ENCODE measurements around the gene RAP1A.

The RAP1A gene

GRCh38 chr1:111699268-111699667, 79.7 kb downstream of the RAP1A start:
- Histone ChIP-seq H3K27ac (ENCODE audit: low read depth, low read length) (no peak overlapping the region), H3K9ac (ENCODE audit: low read depth, low read length) (no peak overlapping the region), H3K4me3 (ENCODE audit: low read depth, low read length) (no peak overlapping the region), H3K36me3 (ENCODE audit: control insufficient read depth, insufficient read depth, low read length) (peaks cover 64% of the 10 kb centered on the region), H3K27me3 (ENCODE audit: control insufficient read depth, insufficient read depth, low read length) (no peaks in the 10 kb centered on the region), H3K9me3 (ENCODE audit: control insufficient read depth, insufficient read depth, low read length) (no peaks in the 10 kb centered on the region), H3K4me1 (ENCODE audit: control insufficient read depth, insufficient read depth, low read length) (no peaks in the 10 kb centered on the region)

- Histone ChIP-seq H3K27me3 (ENCODE audit: control insufficient read depth, insufficient read depth, low read length) (no peaks in the 10 kb centered on the region), H3K27ac (ENCODE audit: low read depth, low read length) (no peak overlapping the region), H3K4me1 (ENCODE audit: control insufficient read depth, insufficient read depth, low read length) (no peaks in the 10 kb centered on the region), H3K9ac (ENCODE audit: low read depth, low read length) (no peak overlapping the region), H3K36me3 (ENCODE audit: control insufficient read depth, insufficient read depth, low read length) (peaks cover 80% of the 10 kb centered on the region), H3K9me3 (ENCODE audit: control insufficient read depth, insufficient read depth, low read length) (no peaks in the 10 kb centered on the region), H3K4me3 (ENCODE audit: low read depth, low read length) (no peak overlapping the region)
Observed at GRCh38 chr1:111702504-111703050, 83.0 kb downstream of the RAP1A start.

GRCh38 chr1:111704240-111704639, 84.7 kb downstream of the RAP1A start:
- peaks cover 75% of the 10 kb centered on the region for H3K36me3 ChIP-seq (ENCODE audit: control insufficient read depth, insufficient read depth, low read length)
- H3K9ac ChIP-seq (ENCODE audit: low read depth, low read length): no peak overlapping the region
- H3K27ac ChIP-seq (ENCODE audit: low read depth, low read length): no peak overlapping the region
- H3K4me1 ChIP-seq (ENCODE audit: control insufficient read depth, insufficient read depth, low read length): no peaks in the 10 kb centered on the region
- no peaks in the 10 kb centered on the region for H3K27me3 ChIP-seq (ENCODE audit: control insufficient read depth, insufficient read depth, low read length)
- no peak overlapping the region for H3K4me3 ChIP-seq (ENCODE audit: low read depth, low read length)
- no peaks in the 10 kb centered on the region for H3K9me3 ChIP-seq (ENCODE audit: control insufficient read depth, insufficient read depth, low read length)

GRCh38 chr1:111704776-111705175, 85.2 kb downstream of the RAP1A start:
- Histone ChIP-seq H3K9ac (ENCODE audit: low read depth, low read length) (no peak overlapping the region), H3K36me3 (ENCODE audit: control insufficient read depth, insufficient read depth, low read length) (peaks cover 75% of the 10 kb centered on the region), H3K9me3 (ENCODE audit: control insufficient read depth, insufficient read depth, low read length) (no peaks in the 10 kb centered on the region), H3K27ac (ENCODE audit: low read depth, low read length) (no peak overlapping the region), H3K27me3 (ENCODE audit: control insufficient read depth, insufficient read depth, low read length) (no peaks in the 10 kb centered on the region), H3K4me1 (ENCODE audit: control insufficient read depth, insufficient read depth, low read length) (no peaks in the 10 kb centered on the region), H3K4me3 (ENCODE audit: low read depth, low read length) (no peak overlapping the region)

GRCh38 chr1:111705841-111706240, 86.3 kb downstream of the RAP1A start:
- Histone ChIP-seq H3K4me1 (ENCODE audit: control insufficient read depth, insufficient read depth, low read length) (no peaks in the 10 kb centered on the region), H3K9me3 (ENCODE audit: control insufficient read depth, insufficient read depth, low read length) (no peaks in the 10 kb centered on the region), H3K9ac (ENCODE audit: low read depth, low read length) (no peak overlapping the region), H3K27me3 (ENCODE audit: control insufficient read depth, insufficient read depth, low read length) (no peaks in the 10 kb centered on the region), H3K27ac (ENCODE audit: low read depth, low read length) (no peak overlapping the region), H3K36me3 (ENCODE audit: control insufficient read depth, insufficient read depth, low read length) (peaks cover 65% of the 10 kb centered on the region), H3K4me3 (ENCODE audit: low read depth, low read length) (no peak overlapping the region)

- Histone ChIP-seq H3K4me3 (ENCODE audit: low read depth, low read length) (no peak overlapping the region), H3K4me1 (ENCODE audit: control insufficient read depth, insufficient read depth, low read length) (no peaks in the 10 kb centered on the region), H3K9ac (ENCODE audit: low read depth, low read length) (no peak overlapping the region), H3K27ac (ENCODE audit: low read depth, low read length) (no peak overlapping the region), H3K36me3 (ENCODE audit: control insufficient read depth, insufficient read depth, low read length) (peaks cover 64% of the 10 kb centered on the region), H3K27me3 (ENCODE audit: control insufficient read depth, insufficient read depth, low read length) (no peaks in the 10 kb centered on the region), H3K9me3 (ENCODE audit: control insufficient read depth, insufficient read depth, low read length) (no peaks in the 10 kb centered on the region)
Observed at GRCh38 chr1:111706921-111707320, 87.3 kb downstream of the RAP1A start.

GRCh38 chr1:111707906-111708305, 88.3 kb downstream of the RAP1A start:
- no peak overlapping the region for H3K4me3 ChIP-seq (ENCODE audit: low read depth, low read length)
- no peak overlapping the region for H3K9ac ChIP-seq (ENCODE audit: low read depth, low read length)
- no peaks in the 10 kb centered on the region for H3K9me3 ChIP-seq (ENCODE audit: control insufficient read depth, insufficient read depth, low read length)
- H3K4me1 ChIP-seq (ENCODE audit: control insufficient read depth, insufficient read depth, low read length): no peaks in the 10 kb centered on the region
- H3K27ac ChIP-seq (ENCODE audit: low read depth, low read length): no peak overlapping the region
- peaks cover 67% of the 10 kb centered on the region for H3K36me3 ChIP-seq (ENCODE audit: control insufficient read depth, insufficient read depth, low read length)
- no peaks in the 10 kb centered on the region for H3K27me3 ChIP-seq (ENCODE audit: control insufficient read depth, insufficient read depth, low read length)

- no peaks in the 10 kb centered on the region for H3K4me1 ChIP-seq (ENCODE audit: control insufficient read depth, insufficient read depth, low read length)
- no peak overlapping the region for H3K9ac ChIP-seq (ENCODE audit: low read depth, low read length)
- H3K36me3 ChIP-seq (ENCODE audit: control insufficient read depth, insufficient read depth, low read length): peaks cover 49% of the 10 kb centered on the region
- no peaks in the 10 kb centered on the region for H3K27me3 ChIP-seq (ENCODE audit: control insufficient read depth, insufficient read depth, low read length)
- H3K9me3 ChIP-seq (ENCODE audit: control insufficient read depth, insufficient read depth, low read length): no peaks in the 10 kb centered on the region
- no peak overlapping the region for H3K27ac ChIP-seq (ENCODE audit: low read depth, low read length)
- no peak overlapping the region for H3K4me3 ChIP-seq (ENCODE audit: low read depth, low read length)
Observed at GRCh38 chr1:111709986-111710385, 90.4 kb downstream of the RAP1A start.

GRCh38 chr1:111716333-111716732, 96.7 kb downstream of the RAP1A start:
- no peak overlapping the region for H3K4me3 ChIP-seq (ENCODE audit: low read depth, low read length)
- H3K9me3 ChIP-seq (ENCODE audit: control insufficient read depth, insufficient read depth, low read length): no peaks in the 10 kb centered on the region
- peaks cover 14% of the 10 kb centered on the region for H3K4me1 ChIP-seq (ENCODE audit: control insufficient read depth, insufficient read depth, low read length)
- no peaks in the 10 kb centered on the region for H3K27me3 ChIP-seq (ENCODE audit: control insufficient read depth, insufficient read depth, low read length)
- H3K36me3 ChIP-seq (ENCODE audit: control insufficient read depth, insufficient read depth, low read length): peaks cover 6% of the 10 kb centered on the region; the same call in 1 of the 2 replicates
- H3K9ac ChIP-seq (ENCODE audit: low read depth, low read length): no peak overlapping the region
- H3K27ac ChIP-seq (ENCODE audit: low read depth, low read length): no peak overlapping the region

GRCh38 chr1:111717450-111717849, 97.9 kb downstream of the RAP1A start:
- Histone ChIP-seq H3K27ac (ENCODE audit: low read depth, low read length) (no peak overlapping the region), H3K36me3 (ENCODE audit: control insufficient read depth, insufficient read depth, low read length) (no peaks in the 10 kb centered on the region), H3K27me3 (ENCODE audit: control insufficient read depth, insufficient read depth, low read length) (no peaks in the 10 kb centered on the region), H3K9me3 (ENCODE audit: control insufficient read depth, insufficient read depth, low read length) (no peaks in the 10 kb centered on the region), H3K4me1 (ENCODE audit: control insufficient read depth, insufficient read depth, low read length) (peaks cover 15% of the 10 kb centered on the region), H3K9ac (ENCODE audit: low read depth, low read length) (no peak overlapping the region), H3K4me3 (ENCODE audit: low read depth, low read length) (no peak overlapping the region)

GRCh38 chr1:111719135-111719534, 99.5 kb downstream of the RAP1A start:
- Histone ChIP-seq H3K27ac (ENCODE audit: low read depth, low read length) (no peak overlapping the region), H3K36me3 (ENCODE audit: control insufficient read depth, insufficient read depth, low read length) (no peaks in the 10 kb centered on the region), H3K4me1 (ENCODE audit: control insufficient read depth, insufficient read depth, low read length) (peaks cover 15% of the 10 kb centered on the region), H3K27me3 (ENCODE audit: control insufficient read depth, insufficient read depth, low read length) (no peaks in the 10 kb centered on the region), H3K9ac (ENCODE audit: low read depth, low read length) (no peak overlapping the region), H3K9me3 (ENCODE audit: control insufficient read depth, insufficient read depth, low read length) (no peaks in the 10 kb centered on the region), H3K4me3 (ENCODE audit: low read depth, low read length) (no peak overlapping the region)
